H1 (cell line): ENCODE results near the gene DOCK1. TPM values are rescaled to one million over a fixed set of nuclear protein-coding genes. Genes with fewer than 3 reads are reported as not detected.

Source experiments
- SIN3A ChIP-seq, 2 experiments: IDR thresholded peaks in 1 of 2; conservative IDR thresholded peaks in 1 of 2; 2 replicates each; pipeline ENCODE4 v1.6.1; 2011 to 2012; ENCODE audit warnings: low read length in 2 of 2, improper control_type of control experiment in 1 of 2, low read depth in 1 of 2, mild to moderate bottlenecking in 1 of 2
- SP1 ChIP-seq: IDR thresholded peaks from 2 replicates; pipeline ENCODE4 v1.6.1; 2011; ENCODE audit warnings: low read depth, low read length
- polyA plus RNA-seq, 7 experiments: library from polyadenylated mRNA; depleted of rRNA in 3 of 7; stranded (reverse) in 5 of 7; unstranded in 2 of 7; fragments of >200 nt in 5 of 7; fragments of 200-250 nt in 2 of 7; gene quantifications; 1 replicate in 5 of 7; 2 replicates in 1 of 7; 4 replicates in 1 of 7; pipeline versions ENCODE4 v1.2.1 to v1.2.3, GENCODE V29; 2011 to 2013; ENCODE audit warnings: missing spikeins in 2 of 7, mixed read lengths in 2 of 7
- total RNA-seq: library from RNA; stranded (reverse); fragmentation: NEBNext Ultra II Directional; extraction: Animal tissue kit (Norgen Biotek cat#: 25700); gene quantifications from 2 replicates; pipeline ENCODE4 v1.2.1, GENCODE V29; 2021

Gene DOCK1
- total and polyA plus RNA-seq, 2 of the 8 experiments (the other 6 are each of a cell fraction or from before 2014, with no cell fraction given): 11.6 to 53.0 TPM

DNA sequence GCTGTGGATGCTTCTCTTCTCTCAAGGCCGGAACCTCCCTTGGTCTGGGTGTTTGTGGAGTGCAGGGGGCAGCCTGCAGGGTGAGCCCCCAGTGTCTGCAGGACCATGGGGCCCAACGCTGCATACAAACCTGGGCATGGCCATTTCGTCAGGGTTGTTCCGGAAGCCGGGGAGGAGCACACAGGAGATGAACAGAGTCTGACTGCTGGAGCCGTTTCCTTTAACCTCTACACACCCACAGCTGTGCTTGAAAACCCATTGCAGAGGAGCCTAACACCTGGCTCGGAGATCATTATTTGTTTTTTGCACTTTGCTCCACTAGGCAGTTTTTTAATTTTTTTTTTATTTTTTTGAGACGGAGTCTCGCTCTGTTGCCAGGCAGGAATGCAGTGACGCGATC lies 458.8 kb downstream of the DOCK1 start (continued):
- TF ChIP-seq SP1 (no peak), SIN3A (conservative IDR thresholded peaks at IDR 0.05 in 1 of 2, IDR thresholded peaks at IDR 0.05 in 1 of 2; ENCODE audit: low read depth in 1 of 2, low read length in 2 of 2) (no peak)
